ENCODE data around the gene FAM53A. TPM values are rescaled to one million over a fixed set of nuclear protein-coding genes. Genes with fewer than 3 reads are reported as not detected.

FAM53A gene
- total and polyA plus RNA-seq, 10 of the 15 experiments (the other 5 are each of a cell fraction or from before 2014, with no cell fraction given): 0.02 to 0.87 (median 0.38) TPM; not detected in 2

DNA sequence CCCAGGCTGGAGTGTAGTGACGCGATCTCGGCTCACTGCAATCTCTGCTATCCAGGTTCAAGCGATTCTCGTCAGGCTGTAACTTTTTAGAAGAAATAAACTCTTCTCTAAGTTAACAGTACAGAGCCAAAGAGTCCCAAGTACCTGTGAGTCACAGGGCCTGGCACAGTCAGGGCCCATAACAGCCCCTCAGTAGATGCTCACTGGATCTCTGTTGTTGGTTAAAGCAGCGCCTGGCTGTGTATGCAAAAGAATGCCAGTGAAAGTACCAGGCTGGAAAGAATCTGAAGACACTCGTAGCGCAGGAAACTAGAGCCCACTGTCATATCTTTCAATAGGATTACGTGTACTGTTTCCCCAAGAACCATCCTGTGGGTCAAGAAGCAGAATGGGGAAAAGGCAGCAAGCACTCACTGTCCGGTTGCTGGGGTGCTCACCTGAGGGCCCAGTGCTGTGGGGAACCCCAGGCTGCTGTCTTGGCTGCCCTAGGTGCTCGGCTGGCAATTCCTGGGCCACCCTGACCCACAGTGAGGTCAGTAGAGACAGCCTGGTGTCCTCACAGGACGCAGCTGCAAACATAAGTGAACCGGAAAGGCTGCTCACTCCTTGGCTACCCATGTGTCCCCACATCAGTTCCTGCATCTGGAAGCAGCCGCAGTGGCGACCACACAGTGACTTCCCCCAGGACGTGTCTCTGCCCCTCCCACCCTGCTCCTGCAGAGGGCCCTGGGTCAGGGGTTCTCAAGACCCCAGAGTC lies 31.1 kb upstream of the FAM53A start (continued):
- no peak for TF ChIP-seq POU2F2 (IDR thresholded peaks at IDR 0.05; ENCODE audit: borderline replicate concordance, low read depth, low read length)
- TF ChIP-seq NR2F1 (conservative IDR thresholded peaks at IDR 0.05): peak; percentile 35; the same call in 1 of the 2 replicates
- TF ChIP-seq ZNF384 (IDR thresholded peaks at IDR 0.05; ENCODE audit: borderline replicate concordance, low read depth, low read length): no peak
- TF ChIP-seq CREM (IDR thresholded peaks at IDR 0.05; ENCODE audit: low read depth): 0 out of 2 replicates have a peak, but pooled peaks have one; percentile 46
- TF ChIP-seq, protein P1, sequence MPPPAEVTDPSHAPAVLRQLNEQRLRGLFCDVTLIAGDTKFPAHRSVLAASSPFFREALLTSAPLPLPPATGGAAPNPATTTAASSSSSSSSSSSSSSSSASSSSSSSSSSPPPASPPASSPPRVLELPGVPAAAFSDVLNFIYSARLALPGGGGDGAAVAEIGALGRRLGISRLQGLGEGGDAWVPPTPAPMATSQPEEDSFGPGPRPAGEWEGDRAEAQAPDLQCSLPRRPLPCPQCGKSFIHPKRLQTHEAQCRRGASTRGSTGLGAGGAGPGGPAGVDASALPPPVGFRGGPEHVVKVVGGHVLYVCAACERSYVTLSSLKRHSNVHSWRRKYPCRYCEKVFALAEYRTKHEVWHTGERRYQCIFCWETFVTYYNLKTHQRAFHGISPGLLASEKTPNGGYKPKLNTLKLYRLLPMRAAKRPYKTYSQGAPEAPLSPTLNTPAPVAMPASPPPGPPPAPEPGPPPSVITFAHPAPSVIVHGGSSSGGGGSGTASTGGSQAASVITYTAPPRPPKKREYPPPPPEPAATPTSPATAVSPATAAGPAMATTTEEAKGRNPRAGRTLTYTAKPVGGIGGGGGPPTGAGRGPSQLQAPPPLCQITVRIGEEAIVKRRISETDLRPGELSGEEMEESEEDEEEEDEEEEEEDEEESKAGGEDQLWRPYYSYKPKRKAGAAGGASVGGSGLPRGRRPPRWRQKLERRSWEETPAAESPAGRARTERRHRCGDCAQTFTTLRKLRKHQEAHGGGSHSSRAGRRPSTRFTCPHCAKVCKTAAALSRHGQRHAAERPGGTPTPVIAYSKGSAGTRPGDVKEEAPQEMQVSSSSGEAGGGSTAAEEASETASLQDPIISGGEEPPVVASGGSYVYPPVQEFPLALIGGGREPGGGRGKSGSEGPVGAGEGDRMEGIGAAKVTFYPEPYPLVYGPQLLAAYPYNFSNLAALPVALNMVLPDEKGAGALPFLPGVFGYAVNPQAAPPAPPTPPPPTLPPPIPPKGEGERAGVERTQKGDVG (CRISPR knock-in tag; IDR thresholded peaks at IDR 0.05): no peak
- TF ChIP-seq, protein P2, sequence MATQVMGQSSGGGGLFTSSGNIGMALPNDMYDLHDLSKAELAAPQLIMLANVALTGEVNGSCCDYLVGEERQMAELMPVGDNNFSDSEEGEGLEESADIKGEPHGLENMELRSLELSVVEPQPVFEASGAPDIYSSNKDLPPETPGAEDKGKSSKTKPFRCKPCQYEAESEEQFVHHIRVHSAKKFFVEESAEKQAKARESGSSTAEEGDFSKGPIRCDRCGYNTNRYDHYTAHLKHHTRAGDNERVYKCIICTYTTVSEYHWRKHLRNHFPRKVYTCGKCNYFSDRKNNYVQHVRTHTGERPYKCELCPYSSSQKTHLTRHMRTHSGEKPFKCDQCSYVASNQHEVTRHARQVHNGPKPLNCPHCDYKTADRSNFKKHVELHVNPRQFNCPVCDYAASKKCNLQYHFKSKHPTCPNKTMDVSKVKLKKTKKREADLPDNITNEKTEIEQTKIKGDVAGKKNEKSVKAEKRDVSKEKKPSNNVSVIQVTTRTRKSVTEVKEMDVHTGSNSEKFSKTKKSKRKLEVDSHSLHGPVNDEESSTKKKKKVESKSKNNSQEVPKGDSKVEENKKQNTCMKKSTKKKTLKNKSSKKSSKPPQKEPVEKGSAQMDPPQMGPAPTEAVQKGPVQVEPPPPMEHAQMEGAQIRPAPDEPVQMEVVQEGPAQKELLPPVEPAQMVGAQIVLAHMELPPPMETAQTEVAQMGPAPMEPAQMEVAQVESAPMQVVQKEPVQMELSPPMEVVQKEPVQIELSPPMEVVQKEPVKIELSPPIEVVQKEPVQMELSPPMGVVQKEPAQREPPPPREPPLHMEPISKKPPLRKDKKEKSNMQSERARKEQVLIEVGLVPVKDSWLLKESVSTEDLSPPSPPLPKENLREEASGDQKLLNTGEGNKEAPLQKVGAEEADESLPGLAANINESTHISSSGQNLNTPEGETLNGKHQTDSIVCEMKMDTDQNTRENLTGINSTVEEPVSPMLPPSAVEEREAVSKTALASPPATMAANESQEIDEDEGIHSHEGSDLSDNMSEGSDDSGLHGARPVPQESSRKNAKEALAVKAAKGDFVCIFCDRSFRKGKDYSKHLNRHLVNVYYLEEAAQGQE (IDR thresholded peaks at IDR 0.05; ENCODE audit: low read depth, low read length): no peak
- TF ChIP-seq EP300 (IDR thresholded peaks at IDR 0.05; ENCODE audit: borderline replicate concordance in 1 of 2, control insufficient read depth in 1 of 2, low read depth in 2 of 2, low read length in 2 of 2): no peak
- TF ChIP-seq, protein P3, sequence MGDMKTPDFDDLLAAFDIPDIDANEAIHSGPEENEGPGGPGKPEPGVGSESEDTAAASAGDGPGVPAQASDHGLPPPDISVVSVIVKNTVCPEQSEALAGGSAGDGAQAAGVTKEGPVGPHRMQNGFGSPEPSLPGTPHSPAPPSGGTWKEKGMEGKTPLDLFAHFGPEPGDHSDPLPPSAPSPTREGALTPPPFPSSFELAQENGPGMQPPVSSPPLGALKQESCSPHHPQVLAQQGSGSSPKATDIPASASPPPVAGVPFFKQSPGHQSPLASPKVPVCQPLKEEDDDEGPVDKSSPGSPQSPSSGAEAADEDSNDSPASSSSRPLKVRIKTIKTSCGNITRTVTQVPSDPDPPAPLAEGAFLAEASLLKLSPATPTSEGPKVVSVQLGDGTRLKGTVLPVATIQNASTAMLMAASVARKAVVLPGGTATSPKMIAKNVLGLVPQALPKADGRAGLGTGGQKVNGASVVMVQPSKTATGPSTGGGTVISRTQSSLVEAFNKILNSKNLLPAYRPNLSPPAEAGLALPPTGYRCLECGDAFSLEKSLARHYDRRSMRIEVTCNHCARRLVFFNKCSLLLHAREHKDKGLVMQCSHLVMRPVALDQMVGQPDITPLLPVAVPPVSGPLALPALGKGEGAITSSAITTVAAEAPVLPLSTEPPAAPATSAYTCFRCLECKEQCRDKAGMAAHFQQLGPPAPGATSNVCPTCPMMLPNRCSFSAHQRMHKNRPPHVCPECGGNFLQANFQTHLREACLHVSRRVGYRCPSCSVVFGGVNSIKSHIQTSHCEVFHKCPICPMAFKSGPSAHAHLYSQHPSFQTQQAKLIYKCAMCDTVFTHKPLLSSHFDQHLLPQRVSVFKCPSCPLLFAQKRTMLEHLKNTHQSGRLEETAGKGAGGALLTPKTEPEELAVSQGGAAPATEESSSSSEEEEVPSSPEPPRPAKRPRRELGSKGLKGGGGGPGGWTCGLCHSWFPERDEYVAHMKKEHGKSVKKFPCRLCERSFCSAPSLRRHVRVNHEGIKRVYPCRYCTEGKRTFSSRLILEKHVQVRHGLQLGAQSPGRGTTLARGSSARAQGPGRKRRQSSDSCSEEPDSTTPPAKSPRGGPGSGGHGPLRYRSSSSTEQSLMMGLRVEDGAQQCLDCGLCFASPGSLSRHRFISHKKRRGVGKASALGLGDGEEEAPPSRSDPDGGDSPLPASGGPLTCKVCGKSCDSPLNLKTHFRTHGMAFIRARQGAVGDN (IDR thresholded peaks at IDR 0.05): 0 out of 2 replicates have a peak, but pooled peaks have one; percentile 38
- TF ChIP-seq, protein P4, sequence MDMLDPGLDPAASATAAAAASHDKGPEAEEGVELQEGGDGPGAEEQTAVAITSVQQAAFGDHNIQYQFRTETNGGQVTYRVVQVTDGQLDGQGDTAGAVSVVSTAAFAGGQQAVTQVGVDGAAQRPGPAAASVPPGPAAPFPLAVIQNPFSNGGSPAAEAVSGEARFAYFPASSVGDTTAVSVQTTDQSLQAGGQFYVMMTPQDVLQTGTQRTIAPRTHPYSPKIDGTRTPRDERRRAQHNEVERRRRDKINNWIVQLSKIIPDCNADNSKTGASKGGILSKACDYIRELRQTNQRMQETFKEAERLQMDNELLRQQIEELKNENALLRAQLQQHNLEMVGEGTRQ (IDR thresholded peaks at IDR 0.05; ENCODE audit: borderline replicate concordance, low read depth, low read length): no peak
- TF ChIP-seq, protein P5, sequence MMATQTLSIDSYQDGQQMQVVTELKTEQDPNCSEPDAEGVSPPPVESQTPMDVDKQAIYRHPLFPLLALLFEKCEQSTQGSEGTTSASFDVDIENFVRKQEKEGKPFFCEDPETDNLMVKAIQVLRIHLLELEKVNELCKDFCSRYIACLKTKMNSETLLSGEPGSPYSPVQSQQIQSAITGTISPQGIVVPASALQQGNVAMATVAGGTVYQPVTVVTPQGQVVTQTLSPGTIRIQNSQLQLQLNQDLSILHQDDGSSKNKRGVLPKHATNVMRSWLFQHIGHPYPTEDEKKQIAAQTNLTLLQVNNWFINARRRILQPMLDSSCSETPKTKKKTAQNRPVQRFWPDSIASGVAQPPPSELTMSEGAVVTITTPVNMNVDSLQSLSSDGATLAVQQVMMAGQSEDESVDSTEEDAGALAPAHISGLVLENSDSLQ (IDR thresholded peaks at IDR 0.05): no peak
- no peak for TF ChIP-seq ZBED1 (IDR thresholded peaks at IDR 0.05; ENCODE audit: borderline replicate concordance)
- TF ChIP-seq RAD51 (IDR thresholded peaks at IDR 0.05): no peak
- no peak for TF ChIP-seq HDGF (IDR thresholded peaks at IDR 0.05)
- TF ChIP-seq TARDBP (IDR thresholded peaks at IDR 0.05; ENCODE audit: borderline replicate concordance): no peak
- TF ChIP-seq PAX5 (IDR thresholded peaks at IDR 0.05; ENCODE audit: borderline replicate concordance, low read depth, low read length): peak; percentile 59; the same call in 1 of the 2 replicates
- peak; percentile 44; the same call in 1 of the 2 replicates for TF ChIP-seq POLR2AphosphoS2 (IDR thresholded peaks at IDR 0.05; ENCODE audit: low read depth, low read length)

All from GM12878 (cell line).